Transverse colon (tissue), 4 donors: ENCODE measurements around the gene COPRS.

Source experiments
- CTCF ChIP-seq, 5 experiments: fragments of 200-600 bp in 3 of 5; fragments of 450-650 bp in 2 of 5; sonication (generic) in 3 of 5; IDR thresholded peaks; 1 replicate in 2 of 5; 2 replicates in 3 of 5; pipeline ENCODE4 v1.5.1; 2016 to 2017; ENCODE audit warnings: antibody characterized with exemption in 5 of 5, inconsistent platforms in 3 of 5, mild to moderate bottlenecking in 2 of 5, moderate library complexity in 1 of 5
- EP300 ChIP-seq: sonication (generic); formaldehyde crosslinking; IDR thresholded peaks from one replicate; pipeline ENCODE4 v1.6.1; 2017; ENCODE audit warnings: antibody characterized with exemption, low read depth
- POLR2AphosphoS5 ChIP-seq, 3 donors: sonication (generic); formaldehyde crosslinking; IDR thresholded peaks; one replicate each; pipeline ENCODE4 v1.6.1; 2016; ENCODE audit warnings: antibody characterized with exemption in 3 of 3

- TF ChIP-seq CTCF (IDR thresholded peaks at IDR 0.05) = no peak
- no peak for TF ChIP-seq POLR2AphosphoS5 (IDR thresholded peaks at IDR 0.05)
- no peak for TF ChIP-seq EP300
These were observed 24.6 kb downstream of the COPRS start for GRCh38 chr17:31834448-31834847.
